Stimulated activated CD4-positive, alpha-beta T cell treated with anti-CD3 and anti-CD28 coated beads, Interleukin-1b, Interleukin-23, amount 100 ng/mL, for 24 hours (primary cell): ENCODE results near the gene LRRC25.

Experiments
- DNase-seq, 4 experiments: peaks; one replicate each; pipeline ENCODE4 v3.0.0-alpha.2; 2020; ENCODE audit warnings: low read depth in 4 of 4, low spot score in 1 of 4

LRRC25 gene

DNA sequence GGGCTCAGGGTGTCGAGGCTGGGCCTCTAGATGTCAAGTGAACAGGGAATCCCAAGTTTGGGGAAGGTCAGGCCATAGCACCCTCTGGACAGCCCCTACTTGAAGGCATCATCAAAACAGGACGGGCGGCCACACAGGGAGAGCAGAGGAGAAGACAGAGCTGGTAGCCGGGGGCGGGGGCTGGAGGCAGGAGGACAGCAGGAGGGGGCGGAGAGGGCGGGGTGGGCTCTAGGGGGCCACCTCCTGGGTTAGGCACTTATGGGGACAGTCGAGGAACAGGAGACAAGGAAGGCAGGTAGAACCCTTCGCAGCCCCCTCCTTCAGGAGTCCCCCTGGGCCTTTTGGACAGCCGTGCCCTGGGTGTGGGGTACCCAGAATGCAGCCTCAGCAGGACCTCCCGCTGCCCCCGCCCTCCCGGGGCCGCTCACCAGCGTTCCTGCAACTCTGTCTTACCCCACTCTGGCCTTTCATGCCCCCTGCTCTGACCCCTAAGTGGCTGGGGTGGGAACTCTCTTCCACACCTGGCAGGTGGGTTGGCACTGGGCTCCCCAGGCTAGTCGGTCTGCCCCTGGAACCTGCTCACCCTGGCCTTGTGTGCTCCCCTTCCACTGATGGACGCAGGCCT lies 27.6 kb upstream of the LRRC25 start:
- DNase-seq: no peak

DNA sequence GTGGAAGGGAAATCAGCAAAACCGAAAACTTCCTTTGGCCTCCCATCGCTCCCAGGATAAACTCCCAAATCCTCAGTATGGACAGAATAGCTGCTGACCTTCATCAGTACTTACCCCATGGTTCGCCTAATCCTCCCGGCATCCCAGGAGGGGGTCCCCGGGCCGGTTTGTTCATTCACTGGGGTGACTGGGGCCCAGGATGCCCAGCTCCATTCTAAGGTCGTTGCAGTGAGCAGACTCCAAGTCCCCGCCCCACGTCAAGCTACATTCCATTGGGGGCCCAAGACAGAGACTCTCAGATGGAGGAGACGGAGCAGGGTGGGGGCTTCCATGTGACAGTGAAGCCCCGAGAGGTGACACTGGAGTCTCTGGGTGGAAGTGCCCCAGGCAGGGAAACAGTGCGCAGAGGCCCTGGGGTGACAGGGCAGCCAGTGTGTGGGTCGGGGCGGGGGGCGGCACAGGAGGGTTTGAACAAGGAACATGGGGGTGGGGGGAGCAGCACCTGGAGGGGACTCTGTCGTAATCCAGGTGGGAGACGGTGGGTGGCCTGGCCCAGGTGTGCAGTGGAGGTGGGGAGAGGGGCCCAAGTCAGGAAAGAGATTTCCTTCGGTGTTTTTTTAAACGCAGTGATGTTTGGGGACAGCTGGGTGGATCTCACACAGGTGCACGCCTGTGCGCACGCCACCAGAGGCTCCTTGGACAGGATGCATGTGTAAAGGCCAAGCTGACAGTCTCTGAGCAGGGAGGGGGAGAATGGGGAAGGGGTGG lies 26.9 kb upstream of the LRRC25 start:
- DNase-seq: no peak

DNA sequence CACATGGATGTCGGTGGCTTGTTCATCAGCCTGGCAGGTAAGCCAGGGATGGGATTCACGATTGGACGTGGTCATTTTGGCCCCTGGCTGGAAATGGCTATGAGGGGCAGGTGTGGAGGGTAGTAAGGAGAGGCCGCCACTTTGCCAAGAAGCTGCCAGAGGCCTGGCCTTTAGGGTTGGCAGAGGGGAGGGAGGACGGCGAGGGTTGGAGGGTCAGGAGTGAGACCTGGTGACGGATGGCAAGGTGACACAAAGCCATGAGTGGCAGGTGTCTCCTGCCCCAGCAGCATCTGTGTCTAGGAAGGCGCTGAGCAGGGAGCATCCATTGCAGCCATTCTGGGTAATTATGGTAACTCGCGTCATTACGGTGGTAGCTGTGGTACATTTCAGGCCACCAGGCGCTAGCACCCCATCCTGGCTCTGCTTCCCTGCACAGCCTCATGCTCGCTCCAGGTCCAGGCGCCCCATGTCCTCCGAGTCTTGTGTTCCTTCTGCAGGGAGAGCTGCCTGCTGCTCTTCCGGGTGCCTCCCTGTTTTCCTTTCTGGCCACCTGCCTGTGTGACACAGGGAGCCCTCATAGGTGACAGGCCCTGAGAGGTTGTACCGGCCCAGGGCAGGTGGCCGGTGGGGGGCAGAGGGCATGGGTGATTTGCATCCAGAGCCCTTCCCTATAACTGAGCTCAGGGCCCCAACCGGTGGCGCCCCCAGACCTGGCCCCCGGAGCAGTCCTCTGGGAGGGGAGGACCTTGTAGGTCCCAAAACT lies 26.0 kb upstream of the LRRC25 start:
- DNase-seq: no peak

DNA sequence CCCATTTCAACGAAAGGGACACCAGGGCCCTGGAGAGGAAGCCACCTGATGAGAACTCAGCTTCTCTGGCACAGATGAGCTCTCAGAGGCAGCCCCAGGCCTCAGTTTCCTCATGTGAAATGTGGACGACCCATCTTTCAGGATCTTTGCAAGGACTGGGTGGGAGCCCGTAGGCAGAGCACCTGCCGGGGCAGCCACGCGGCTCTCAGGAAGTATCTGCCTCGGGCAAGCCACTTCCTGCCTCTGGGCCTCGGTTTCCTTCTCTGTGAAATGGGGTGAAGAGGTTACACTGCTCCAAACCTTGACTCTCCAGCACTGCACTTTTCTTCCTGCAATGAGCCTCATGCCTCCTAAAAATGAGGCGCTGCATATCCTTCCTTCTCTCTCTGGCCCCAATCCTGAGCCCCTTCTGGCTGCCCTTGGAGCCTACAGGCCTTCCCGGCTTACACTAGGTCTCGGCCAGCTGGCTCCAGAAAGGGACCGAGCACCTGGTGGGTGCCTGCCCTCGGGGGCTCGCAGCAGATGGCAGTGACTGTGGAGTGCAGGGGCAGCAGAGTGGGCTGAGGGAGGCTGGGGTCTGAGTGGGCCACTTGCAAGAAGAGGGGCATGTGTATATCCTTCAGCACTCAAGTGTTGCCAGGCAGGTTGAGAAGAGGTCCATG lies 25.2 kb upstream of the LRRC25 start:
- DNase-seq: no peak

DNA sequence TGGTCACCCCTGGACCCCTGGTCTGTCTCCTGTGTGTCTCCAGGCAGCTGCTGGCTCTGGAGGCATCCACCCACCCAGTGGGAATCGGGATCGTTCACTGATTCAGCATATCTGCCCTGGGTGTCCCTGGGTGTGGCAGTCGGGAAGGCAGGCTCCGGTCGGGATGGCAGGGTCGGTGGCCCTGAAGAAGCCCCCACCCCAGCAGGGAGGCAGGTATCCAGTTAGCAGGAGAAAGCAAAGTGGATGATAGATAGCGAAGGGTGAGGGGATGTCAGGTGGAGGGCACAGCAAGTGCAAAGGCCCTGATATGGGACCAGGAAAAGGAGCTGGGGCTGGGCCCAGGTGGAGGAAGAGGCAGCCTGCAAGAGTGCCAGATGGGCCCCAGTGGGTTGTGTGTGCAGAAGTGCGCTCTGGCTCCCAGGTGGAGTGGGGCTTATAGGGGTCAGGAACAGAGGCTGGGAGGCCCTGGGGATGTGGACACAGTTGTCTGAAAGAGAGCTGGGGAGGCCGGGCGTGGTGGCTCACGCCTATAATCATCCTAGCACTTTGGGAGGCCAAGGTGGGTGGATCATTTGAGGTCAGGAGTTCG lies 24.0 kb upstream of the LRRC25 start:
- no peak for DNase-seq

DNA sequence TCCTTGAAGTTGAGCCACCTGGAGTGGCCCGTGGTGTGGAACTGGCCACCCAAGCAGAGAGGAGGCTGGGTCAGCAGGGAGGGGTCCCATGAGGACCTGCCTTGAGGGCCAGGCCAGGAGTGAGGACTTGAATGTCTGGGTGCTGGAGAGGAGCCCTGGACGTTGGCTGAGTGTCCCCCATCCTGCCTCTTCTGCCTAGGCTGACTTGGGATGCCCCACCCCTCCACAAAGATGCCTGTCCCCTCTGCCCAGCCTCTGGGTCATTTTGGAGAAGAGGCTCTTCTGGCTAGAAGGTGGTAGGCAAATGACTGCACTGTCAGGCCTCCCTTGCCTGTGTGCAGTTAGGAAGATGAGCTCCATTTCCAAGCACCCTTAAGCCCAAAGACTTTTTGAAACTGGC lies 23.5 kb upstream of the LRRC25 start:
- no peak for DNase-seq

DNA sequence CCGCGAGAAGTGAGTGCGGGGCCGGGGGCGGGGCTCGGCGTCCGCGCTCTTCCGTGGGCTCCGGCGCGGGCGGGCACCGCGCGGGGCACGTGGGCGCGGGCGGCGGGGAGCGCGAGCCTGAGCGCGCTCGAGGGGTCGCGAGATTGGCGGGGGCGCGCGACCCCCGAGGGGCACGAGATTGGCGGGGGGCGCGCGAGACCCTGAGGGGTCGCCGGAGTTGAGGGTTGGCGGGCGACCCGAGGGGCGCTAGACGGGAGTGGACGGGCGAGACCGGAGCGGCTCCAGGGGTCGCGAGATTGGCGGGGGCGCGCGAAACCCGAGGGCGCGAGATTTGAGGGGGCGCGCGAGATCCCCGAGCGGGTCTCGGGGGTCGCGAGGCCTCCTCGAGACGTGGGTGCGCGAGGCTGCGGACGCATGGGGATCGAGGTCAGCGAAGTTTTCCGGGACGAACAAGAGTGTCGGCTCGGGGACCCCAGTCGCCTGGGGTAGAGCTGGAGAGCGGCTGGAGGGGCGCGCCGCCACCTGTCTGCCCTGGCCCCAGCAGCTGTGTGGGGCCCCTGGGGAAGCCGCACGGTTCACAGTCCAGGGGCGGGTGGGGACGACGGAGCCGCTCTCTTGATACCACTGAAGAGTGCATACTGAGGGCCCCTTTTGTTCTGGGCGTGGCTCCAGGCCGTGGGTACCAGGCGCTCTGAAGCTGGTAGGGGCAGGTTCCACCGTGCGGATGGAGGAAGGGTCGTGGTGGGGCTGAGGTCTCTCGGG lies 22.5 kb upstream of the LRRC25 start:
- peak in 1 of 4 experiments; percentile 27 for DNase-seq

DNA sequence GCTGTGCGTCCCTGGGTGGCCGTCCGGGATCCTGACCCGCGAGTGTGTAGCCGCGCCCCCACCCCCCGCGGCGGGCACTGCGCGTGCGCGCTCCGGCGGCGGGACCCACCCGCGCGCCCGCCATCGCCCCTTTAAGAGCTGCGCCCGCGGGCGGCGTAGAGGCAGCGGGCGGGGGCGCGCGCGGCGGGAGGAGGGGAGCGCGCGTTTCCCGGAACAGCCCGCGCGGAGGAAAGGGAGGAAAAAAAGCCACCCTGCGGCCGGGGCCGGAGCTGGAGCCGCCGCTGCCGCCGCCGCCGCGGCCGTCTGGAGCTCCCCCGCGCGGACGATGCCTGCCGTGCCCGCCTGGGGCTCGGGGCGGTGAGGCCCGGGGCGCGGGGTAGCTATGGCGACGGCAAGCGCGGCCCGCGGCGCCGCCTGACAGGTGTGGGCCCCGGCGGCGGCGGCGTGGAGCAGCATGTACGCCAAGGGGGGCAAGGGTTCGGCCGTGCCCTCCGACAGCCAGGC lies 21.8 kb upstream of the LRRC25 start, which contains the start of gene SSBP4:
Gene SSBP4 (plus strand): TSS at position 204 of the 504 bp plus-strand sequence. CDS start 251 bp downstream, at position 455.
- DNase-seq: peak in 2 of 4 experiments; percentile 53 to 58

DNA sequence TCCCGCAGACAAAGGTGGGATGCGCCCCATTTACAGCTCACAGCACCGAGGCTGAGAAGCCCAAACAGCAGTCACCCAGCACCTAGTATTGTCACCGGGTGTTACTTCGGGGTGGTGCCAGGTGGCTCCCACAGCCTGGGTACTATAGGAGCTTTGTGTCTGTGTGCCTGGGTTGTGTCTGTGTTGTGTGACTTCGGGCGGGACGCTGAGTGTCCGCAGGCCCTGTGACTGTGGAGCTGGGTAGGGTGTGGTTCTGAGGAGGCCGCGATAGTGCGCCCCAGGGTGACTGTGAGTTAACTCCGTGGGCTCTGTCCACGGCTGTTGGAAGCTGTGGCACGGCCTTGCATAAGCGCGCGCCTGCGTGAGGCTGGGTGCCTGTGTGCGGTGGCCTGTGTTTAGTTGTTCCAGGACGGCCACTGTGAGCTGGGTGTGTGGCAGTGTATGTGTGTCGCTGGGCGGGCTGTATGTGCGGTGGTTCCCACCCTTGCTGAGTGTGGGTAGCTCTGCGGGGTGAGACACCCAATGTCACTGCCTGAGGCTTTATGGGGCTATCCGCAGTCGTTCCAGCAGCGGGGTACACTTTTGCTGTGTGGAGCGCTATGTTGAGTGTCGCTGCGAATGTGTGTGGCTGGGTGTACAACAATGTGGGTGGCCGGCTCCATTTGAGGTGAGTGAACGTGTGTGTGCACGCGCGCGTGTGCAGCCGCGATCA lies 21.2 kb upstream of the LRRC25 start:
- no peak for DNase-seq

DNA sequence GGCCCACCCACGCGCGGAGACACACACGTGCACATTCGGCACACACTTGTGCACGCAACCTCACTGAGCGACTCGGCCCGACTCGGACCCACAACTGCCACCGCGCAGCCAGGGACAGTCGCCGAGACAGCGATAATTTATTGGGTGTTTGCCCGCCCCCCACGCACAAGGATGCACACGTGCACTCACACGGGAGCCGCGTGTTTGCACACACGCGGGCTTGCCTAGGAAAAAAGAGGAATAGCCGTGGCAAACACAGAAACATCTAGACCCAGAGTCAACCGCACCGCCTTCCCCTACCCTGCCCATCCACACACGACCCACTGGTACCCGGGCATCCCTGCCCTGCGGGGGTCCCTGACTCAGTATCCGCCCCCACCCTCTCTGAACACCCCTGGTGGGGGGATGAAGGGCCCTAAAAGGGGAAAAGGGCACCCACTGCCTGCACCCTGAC lies 20.6 kb upstream of the LRRC25 start:
- DNase-seq: no peak

DNA sequence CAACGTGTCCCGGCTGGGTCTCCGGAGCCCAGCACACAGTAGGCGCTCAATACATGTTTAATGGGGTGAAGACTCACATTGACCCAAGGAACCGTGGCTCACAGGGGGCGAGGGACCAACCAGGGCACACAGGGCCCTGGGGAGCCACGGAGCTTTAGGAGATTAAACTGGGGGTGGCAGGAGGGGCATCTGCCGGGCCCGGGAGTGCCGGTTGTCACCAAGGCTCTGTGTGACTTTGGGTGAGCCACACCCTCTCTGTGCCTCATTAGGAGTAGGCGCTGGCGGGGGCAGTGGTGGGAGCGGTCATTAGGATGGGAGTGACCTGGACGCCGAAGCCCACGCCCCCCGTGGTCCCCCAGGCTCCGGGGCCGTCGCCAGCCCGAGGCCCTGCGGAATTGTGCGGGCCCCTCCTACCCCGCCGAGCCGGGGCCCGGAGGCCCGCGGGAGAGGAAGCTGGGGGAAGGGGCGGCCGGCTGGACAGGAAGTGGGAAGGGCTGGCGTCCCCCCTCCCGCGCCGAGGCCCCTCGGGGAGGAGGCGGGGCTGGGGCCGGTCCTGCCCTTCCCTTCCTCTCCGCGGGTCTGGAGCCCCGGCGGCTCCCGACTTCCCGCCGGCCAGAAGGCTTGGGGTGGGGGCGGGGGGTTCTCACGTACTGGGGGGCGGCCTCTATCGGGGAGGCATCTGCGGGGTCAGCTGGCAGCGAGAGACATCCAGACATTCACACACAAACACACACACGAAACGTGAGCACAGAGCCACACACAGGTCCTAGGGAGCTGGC lies 20.0 kb upstream of the LRRC25 start:
- no peak for DNase-seq

DNA sequence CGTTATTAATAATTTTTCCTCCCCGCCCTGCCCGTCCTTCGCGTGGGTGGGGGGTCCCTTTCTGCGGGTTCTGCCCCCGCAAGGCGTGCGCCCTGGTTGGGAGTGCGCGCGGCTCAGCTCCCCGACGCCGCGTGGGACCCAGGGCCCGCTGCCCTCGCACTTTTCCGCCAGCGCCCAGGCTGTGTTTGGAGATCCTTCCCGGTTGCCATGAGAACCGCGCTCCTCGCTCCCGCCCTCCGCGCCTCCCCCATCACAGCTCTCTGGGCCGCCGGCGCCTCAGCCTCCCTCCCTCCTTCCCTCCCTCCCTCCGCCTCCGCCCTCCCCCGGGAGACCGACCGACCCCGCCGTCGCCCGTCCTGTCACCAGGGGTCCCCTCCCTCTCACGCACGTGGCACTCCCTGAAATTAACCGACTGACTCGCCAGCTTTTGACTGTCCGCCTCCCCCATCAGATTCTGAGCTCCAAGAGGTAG lies 19.4 kb upstream of the LRRC25 start:
- DNase-seq: peak in 1 of 4 experiments; percentile 44

DNA sequence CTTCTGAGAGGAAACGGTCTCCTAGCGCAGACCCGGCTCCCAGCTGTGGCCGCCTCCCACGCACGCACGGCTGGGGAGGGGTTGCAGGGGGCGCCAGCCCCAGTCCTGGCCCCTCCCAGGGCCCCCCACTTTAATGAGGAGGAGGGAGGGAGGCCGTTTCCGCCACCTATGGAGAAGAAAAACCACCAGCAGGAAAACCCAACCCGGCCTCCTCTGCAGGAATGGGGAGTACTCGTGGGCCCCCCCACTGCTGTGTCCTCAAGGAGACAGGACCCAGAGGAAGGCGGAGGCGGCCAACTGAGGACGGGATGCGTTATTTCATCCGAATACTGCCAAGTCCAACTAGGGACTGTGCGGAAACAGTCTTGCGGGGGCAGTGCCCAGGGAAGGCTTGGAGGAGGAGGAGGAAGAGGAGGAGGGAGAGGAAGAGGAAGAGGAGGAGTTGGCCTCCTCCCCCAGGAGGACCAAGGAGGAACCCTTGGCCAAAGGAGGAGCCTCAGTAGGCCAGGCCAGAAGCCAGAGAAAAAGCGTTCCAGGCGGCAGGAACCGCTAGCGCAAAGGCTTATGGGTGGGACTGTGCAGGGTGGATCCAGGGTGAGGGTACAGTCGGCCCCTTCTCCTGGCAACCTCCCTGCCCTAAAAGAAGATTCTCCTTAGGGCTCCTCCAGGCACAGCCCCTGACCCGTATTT lies 17.9 kb upstream of the LRRC25 start:
- DNase-seq: no peak

DNA sequence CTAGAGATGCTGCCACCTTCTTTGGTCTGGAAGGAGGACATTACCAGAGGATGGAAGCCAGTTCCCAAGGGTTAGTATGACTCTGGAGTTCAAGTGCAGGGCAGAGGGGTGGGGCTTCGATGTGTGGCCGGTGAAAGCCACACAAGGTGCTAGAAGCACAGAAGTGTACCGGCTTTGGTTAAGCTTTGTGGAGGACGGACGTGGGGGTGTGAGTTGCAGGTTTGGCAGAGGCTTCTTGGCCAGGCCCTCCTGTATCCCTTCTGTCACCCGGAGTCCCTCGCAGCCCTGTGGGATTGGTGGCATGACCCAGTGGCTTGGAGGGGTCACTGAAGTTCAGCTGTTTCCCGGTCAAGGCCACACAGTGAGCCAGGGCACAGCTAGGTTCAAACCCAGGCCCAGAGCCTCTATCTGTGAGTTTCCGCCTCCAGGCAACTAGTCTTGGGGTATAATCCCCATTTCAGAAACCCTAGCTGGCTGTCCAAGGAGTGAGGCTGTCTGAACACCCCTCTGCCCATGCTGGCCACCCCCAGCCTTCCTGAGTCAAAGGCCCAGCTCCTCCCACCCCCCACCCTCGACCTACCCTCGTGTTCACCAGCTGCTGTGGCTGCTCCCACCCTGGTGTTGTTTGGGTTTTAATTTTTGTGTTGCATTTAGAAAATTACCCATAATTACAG lies 17.2 kb upstream of the LRRC25 start:
- no peak for DNase-seq

DNA sequence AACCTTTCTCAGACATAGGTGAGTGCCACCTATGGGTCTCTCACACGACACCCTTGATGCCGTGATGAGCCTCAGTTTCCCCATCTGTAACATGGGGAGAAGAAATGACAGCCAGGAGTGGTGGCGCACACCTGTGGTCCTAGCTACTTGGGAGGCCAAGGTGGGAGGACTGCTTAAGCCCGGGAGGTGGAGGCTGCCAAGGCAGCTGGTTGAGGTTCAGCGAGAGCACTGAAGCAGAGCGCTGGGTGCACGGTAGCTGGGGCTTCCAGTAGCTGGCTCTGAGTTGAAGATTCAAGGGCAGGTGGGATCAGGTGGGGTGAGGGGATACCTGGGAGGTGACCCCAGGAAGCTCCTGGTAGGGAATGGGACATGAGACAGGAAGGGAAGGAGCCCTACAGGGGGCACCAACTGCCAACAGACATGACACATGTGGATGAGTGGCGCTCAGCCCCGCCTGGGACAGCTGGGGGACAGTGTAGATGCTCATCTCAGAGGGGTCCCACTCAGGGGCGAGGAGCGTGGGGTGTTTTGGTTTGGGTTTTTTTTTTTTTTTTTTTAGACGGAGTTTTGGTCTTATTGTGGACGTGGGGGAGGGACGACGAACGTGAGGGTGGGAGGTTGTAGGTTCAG lies 15.3 kb upstream of the LRRC25 start:
- DNase-seq: no peak

DNA sequence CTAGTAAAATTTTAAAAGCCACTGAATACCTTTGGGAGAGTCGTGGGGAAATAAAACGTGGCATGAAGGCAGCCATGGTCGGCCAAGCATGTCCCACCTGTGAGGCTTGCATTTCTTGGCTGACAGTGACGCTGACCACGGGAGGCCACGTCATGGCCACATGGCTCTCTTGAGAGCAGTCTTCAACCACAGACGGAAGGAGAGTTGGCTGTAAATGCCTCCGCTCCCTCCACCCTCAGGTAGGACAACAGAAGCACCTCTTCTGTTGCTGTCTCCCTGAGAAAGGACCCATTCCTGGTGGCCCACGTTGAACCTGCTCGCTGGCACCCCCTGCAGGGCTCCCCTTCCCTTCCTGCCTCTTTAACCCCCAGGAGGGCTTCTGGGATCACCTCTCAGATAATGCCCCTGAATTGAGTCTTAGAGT lies 10.6 kb upstream of the LRRC25 start:
- DNase-seq: no peak

DNA sequence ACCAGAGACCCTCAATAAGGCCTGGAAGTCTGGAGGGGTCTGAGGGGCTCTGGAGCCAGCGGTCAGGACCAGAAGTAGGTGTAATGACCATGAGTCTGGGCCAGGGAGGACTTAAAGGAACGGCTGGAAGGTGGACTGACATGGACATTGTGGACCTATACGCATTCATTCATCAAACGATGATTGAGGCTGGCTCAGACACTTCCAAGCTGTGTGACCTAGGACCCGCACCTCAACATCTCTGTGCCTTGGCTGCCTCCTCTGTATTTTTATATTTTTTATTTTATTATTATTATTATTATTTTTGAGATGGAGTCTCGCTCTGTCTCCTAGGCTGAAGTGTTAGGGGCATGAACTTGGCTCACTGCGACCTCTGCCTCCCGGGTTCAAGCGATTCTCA lies 9.3 kb upstream of the LRRC25 start:
- DNase-seq: no peak
